Gastrocnemius medialis (tissue), 4 donors: Measurements from ENCODE around the gene C1QTNF3.

Experiments
- POLR2A ChIP-seq, 2 donors: fragments of 450-650 bp; IDR thresholded peaks; one replicate each; pipeline ENCODE4 v1.6.1; 2017; ENCODE audit warnings: antibody characterized with exemption in 2 of 2, mild to moderate bottlenecking in 2 of 2, moderate library complexity in 2 of 2
- TF ChIP-seq, protein P1 (sequence below), 5 experiments: fragments of 450-650 bp in 3 of 5; fragments of 200-600 bp in 2 of 5; sonication (generic) in 2 of 5; IDR thresholded peaks in 4 of 5; conservative IDR thresholded peaks in 1 of 5; 1 replicate in 4 of 5; 2 replicates in 1 of 5; pipeline ENCODE4 v1.5.1; 2016 to 2019; ENCODE audit warnings: antibody characterized with exemption in 5 of 5, mild to moderate bottlenecking in 3 of 5, moderate library complexity in 3 of 5

DNA sequence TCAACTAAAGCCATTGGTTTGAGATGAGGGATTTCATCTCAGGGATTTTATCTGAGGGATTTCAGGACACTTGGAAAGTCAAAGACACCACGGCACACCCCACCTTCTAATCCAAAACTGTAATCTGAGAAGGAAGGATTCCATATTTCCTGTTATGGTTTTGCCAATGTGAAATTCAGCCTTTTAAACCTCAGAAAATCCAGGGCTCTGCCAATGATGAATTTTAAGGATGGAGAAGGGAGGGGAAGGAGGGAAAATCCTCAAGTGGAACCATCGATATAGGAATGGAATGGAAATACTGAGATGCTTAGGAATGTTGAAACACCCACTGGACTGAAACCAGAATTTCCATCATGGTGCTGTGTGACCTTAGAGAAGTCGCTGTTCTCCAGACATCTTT is 5.3 kb downstream of the C1QTNF3 start:
- TF ChIP-seq, protein P1, sequence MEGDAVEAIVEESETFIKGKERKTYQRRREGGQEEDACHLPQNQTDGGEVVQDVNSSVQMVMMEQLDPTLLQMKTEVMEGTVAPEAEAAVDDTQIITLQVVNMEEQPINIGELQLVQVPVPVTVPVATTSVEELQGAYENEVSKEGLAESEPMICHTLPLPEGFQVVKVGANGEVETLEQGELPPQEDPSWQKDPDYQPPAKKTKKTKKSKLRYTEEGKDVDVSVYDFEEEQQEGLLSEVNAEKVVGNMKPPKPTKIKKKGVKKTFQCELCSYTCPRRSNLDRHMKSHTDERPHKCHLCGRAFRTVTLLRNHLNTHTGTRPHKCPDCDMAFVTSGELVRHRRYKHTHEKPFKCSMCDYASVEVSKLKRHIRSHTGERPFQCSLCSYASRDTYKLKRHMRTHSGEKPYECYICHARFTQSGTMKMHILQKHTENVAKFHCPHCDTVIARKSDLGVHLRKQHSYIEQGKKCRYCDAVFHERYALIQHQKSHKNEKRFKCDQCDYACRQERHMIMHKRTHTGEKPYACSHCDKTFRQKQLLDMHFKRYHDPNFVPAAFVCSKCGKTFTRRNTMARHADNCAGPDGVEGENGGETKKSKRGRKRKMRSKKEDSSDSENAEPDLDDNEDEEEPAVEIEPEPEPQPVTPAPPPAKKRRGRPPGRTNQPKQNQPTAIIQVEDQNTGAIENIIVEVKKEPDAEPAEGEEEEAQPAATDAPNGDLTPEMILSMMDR (IDR thresholded peaks at IDR 0.05 in 4 of 5, conservative IDR thresholded peaks at IDR 0.05 in 1 of 5), result no peak
- TF ChIP-seq POLR2A (IDR thresholded peaks at IDR 0.05), result no peak
